NCI-H69 (cell line): Measurements from ENCODE around the gene PDE4D.
A peak's percentile ranks its signal among the peaks of the same experiment; 100 is the strongest.

Source experiments
- DNase-seq: peaks from one replicate; lab custom pipeline; 2025; lab: John Stamatoyannopoulos, UW

PDE4D gene

DNA sequence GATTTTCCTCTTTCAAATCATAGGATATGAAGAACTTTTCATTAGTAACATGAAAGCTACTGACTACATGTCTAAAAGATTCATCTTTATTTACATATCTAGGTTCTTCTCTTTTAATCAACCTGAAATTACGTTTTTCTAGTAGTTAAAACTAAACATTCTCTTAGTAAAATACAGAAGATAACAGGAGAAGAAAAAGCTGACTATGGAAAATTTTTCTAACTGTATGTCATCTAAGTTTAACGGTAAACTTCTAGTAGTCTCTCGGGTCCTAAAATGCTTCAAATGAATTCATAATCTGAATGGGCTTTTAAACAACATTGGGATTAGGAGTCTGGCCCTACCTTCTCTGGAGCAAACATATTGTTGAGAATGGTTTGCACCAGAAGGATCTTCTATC is 151.9 kb downstream of the PDE4D start:
- DNase-seq = no peak

DNA sequence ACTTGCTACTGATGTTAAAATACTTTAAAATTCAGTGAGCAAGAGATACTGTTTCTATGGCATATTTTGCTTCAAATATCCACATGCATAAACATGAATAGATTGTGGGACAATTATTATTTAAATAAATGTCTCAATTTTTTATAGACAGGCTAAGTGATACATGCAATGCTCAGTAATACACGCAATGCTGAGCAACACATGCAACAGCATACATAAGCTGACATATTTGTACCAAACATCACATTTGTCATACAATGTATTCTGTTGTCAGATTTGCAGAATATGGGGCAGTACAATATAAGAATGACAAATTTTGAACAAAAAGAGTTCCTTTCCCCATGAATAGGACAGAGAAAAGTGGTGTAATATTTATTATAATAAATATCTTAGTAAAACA is 155.5 kb downstream of the PDE4D start:
- DNase-seq = no peak

DNA sequence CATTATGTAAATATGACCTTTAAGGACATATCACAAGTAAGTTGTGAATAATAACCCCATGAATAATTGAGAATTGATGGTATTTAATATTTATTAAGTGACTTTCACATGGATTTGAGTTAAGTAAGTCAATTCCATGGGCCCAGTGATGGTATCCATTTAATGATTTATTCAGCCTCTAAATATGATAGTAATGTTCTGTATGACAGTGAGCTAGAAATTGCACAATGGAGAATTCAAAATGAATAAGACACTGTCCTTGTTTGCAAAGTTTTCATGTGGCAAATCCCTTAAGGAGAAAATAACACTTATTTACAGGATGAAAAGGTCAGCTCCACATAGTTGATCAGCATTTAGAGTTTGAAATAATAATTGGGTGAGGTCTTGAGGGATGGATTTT is 160.7 kb downstream of the PDE4D start:
- no peak for DNase-seq

DNA sequence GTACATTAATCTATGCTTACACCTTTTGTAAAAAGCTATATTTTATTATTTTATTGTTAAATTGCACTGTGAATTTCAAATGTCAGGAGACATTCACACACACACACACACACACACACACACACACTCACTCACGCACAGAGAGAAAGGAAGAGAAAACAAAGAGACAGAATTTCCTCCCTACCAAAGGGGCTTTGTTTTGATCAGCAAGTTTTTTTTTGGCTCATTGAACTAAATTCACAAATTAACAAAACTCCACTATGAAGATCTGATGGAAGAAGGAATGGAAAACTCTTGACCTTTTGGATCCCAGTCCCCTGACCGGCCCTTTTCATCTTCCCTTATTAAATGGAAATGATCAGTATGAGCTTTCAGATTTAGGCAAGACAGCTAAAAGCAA is 161.2 kb downstream of the PDE4D start:
- DNase-seq = peak; percentile 35

DNA sequence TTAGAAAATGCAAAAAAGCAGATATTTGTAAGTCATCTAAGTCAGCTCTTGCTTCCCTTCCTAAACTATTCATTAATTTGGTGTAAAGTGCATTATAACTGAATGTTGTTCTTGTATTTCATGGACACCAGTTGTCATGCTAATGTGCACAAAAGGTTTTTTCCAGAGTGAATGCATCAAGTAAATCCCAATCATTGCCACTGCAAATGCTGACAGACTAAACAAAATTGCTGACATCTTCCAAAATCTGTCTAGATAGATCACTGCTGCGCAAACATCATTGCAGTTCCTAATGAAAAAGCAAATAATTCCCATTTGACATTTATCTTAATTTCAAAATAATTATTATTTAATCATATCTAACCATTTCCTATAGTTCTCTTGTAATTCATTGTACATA is 161.7 kb downstream of the PDE4D start:
- no peak for DNase-seq

DNA sequence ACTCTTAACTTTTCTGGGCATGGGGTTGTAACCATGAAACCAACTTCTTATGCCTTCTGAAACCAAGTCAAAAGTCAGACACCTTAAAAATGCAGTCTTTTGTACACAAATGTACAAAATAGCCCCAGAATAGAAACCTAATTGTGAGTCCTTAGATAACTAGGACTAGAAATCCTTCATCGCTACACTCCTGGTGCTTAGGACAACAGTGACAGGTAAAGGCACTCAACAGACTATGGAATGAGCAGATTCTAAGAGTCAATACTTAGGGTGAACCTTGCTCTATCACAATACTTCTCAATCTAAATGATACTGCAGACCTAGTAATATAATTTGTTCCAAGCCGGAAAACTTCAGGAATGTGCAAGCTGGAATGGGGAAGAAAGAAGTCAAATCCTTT is 163.7 kb downstream of the PDE4D start:
- no peak for DNase-seq

DNA sequence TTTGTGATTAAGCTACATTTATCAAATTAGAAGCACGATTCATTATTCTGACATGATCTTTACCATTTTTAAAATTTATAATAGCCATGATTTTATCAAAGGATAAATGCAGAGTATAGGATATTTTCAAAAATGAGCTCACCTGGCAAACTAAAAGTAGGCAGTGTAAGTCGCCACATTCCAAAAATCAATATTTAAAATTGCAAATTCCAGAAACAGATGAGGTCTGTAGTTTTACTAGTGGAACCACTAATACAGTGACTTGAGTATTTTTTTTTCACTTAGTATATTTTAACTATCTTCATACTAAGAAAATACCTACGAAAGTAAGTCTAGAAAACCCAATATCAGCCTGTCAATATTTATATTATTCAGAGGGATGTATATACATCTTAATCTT is 164.2 kb downstream of the PDE4D start:
- DNase-seq = no peak

DNA sequence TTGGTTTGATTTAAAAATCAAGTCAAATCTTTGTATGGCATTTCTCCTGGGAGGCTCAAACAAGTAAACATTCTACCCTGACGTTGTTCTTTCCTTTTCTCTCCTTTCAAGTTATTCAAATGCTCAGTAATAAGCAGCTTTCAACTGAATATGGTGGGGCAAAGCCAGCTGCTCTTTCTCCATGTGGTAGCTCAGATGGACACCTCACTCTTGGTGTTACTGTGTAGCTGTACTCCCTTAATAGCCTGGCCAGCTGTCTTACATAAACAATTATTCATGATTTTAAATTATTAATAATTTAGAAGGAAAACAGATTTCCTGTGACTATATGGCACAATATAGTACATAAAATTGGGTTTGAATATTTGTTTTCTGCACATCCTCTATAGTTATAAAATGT is 165.2 kb downstream of the PDE4D start:
- DNase-seq = peak; percentile 78

DNA sequence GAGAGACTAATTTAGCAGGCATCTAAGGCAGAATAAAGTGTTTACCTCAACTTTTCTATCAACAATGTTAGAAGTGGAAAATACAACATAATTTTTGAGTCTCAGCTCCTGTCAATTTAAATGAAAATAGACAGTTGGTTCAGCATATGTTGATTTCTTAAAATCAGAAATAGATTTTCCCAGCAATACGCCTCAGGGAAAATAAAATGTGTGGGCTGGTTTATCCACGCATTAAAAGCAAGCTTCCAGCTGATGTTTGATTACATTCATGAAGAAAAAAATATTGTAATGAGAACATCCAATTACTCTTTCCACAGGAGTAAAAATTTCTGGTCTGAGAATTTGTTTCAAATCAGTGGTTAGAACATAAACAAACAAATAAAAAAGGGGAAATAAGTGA is 166.3 kb downstream of the PDE4D start:
- DNase-seq = no peak

DNA sequence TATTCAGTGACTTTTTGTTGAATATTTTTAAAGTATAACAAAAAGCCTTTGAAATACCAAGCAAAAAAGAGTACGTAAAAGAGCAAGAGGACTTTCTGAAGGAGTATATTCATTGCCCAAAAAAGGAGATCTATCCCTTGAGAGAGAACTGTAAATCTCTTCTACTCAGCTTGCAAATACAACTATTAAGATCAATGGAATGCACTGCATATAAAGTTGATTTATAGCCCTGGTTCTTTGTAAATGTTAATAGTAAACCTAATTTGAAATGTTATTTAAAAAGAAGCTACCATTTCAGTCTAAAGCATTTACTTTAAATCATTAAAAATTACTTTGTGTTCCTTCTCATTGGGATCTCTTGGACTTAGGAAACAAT is 168.1 kb downstream of the PDE4D start:
- DNase-seq = peak; percentile 16

DNA sequence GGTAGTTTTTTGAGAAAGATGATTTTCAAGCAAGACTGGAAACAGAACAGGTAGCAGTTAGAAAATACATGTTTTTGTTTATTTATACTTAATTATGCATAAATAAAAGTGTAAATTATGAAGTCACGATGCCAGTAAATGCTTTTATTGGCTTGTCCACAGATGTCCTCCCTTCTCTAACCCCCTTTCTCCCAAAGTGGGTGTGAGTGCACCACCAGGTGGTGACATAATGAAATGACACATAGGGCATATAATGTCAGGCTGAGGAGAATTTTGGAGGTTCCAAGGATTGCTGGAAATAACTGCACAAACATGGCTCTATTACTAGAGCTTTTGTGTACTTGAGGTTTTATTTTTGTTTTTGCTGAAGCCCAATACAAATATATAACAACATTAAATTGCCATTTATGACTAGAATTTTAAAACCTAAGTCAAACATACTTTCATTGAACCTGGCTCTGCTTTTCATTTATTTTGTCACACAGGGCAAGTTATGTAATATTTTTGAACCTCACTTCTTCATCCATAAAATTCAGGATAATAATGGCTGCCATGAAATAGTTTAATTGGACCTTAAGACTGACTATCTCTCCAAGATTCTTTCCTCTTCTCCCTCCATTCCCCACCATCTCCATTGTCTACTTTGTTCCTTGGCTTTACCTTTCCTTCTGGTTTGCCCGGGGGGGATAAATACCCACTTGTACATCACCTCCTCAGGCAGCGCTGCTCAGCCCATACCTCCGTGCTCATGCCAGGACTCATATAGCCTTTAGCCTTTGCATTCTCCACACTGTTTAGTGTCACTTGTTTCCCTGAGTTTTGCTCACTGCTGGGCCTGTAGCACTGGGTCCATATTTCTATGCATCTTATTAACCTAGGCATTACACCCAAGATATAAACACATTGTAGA is 168.8 kb downstream of the PDE4D start:
- DNase-seq = peak; percentile 89

DNA sequence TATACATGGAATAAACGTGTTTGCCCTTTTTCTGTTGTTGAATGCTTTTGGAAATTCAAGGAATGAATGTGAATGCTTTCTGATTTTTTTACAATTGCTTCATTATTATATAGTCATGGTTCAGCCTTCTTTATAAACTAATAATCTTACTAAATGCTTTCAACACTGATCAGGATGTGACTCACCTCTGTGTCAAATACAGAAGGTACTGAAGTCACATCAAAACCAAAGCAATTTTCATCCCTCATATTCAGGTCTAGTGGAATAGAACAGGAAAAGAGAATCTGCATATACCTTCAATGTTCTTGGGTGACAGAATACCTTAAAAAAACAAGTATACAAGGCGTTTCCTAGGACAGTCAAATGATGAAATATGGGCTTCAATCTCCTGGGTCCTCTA is 170.7 kb downstream of the PDE4D start:
- DNase-seq = peak; percentile 13

DNA sequence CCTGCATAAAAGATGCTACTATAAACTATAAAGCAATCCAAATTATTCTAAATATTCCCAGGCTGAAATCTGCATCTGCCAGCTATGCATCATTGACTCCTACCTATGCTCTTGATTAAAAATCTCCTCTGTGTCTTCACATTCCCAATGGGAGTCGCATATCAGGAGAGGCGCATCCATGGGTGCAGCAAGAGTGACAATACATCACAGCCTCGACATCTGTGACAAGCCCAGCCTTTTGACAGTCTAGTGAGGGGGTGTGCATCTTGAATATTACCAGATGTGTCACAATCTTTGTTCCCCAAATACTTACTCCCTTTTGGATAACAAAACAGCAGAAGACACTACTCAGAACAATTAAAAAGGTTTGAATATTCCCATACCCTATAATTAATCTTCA is 171.8 kb downstream of the PDE4D start:
- DNase-seq = peak; percentile 33

DNA sequence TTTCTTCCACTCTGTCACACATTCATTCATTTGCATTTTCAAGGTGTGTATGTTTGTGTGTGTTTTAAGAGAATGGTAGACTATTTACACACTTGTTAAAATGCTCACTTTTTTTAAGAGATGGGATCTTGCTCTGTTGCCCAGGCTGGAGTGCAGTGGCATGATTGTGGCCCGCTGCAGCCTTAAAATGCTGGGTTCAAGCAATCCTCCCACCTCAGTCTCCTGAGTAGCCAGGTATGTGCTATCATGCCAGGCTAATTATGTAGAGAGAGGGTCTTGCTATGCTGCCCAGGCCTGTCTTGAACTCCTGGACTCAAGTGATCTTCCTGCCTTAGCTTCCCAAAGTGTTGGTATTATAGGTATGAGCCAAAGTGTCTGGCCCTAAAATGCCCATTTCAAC is 173.5 kb downstream of the PDE4D start:
- no peak for DNase-seq

DNA sequence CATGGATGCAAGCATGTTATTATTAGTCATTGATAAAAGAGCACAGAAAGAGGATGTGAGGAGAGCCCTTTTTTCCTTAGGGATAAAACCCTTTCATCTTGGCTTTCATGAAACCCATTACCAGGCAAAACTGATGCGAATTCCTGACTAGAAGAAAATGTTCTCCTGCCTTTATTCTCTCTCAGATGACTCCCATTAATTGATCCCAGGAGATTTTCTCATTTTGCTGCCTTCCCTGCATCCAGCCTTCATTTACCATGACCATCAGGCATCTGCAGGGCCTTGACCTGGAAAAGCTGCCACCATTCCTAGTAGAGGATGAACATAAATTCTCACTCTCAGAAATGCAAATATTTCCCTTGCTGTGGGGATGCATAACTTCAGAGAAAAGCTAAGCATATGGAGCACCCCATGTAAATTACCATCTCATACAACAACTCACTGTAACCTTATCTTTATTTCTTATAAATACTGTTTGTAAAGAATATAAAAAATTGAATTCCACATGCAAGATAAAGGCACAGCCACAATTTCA is 176.5 kb downstream of the PDE4D start:
- DNase-seq = no peak

DNA sequence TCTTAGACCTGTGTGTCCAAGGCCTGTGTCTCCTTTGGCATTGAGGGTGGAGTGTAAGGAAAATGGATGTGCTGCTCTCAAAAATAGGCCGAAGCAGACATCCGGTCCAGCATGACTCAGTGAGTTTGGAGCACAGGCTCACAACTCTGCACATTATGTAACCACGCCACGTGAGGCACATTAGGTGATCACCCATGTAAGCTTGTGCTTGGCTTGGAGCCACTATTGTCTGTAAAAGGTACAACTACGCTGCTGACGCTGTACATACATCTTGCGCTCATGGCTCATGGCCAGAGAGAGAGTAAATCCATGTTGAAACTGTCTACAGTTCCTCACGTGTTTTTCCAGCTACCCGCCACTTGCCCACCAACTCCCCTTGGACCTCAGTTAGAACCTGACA is 177.5 kb downstream of the PDE4D start:
- DNase-seq = no peak

DNA sequence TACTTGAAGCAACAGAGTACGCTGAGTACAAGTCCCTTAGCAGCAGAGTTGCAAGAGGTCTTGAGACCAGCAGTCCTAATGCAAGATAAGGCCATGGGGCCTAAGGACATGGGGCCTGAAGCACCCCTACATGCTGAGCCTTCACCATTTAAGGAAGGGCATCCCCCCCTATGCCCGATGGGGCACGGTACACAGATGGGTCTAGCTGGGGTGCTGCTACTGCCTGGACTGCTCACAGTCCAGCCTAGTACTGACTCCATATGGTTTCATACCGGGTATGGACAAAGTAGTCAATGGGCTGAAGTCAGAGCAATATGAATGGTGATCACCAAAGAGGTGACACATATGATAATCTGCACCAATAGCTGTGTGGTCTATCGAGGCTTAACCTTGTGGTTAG is 178.3 kb downstream of the PDE4D start:
- no peak for DNase-seq

DNA sequence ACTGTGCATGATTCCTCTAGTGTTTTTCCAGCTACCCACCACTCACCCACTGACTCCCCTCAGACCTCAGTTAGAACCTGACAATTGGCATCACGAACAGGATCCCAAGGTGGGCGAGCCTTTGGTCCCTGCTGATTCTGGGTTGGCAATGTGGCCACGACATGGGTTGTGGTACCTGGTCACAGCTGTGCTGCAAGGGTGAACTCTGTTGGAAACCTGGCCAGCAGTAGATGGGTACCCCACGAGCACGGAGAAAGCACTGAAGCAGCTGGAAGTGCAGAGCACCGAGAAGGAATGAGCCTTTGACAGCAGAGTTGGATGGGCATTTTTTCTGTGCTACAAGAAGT is 180.1 kb downstream of the PDE4D start:
- no peak for DNase-seq

DNA sequence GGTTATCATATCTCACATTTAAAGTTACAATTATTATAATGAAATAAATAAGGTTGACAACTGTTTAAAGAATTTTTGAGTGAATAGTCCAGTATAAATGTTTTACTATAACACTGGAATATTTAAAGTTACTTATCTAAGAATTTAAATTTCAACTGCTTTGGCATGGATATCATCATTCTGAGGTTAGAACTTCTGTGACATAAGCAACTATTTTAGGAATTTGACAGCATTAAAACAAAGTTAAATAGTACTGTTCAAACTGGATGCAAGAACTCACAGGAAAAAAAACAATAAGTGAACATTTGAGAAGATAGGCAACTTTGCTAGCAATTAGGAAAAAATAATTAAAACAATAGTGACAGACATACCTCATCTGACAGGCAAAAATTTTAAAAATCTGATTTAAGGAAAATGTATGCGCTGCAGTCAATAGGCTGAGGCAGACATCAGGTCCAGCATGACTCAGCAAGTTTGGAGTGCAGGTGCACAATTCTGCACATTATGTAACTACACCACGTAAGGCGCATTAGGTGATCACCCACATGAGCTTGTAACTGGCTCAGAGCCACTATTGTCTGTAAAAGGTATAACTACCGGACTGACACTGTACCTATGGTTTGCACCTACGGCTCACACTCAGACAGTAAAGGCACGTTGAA is 180.6 kb downstream of the PDE4D start:
- peak; percentile 54 for DNase-seq

DNA sequence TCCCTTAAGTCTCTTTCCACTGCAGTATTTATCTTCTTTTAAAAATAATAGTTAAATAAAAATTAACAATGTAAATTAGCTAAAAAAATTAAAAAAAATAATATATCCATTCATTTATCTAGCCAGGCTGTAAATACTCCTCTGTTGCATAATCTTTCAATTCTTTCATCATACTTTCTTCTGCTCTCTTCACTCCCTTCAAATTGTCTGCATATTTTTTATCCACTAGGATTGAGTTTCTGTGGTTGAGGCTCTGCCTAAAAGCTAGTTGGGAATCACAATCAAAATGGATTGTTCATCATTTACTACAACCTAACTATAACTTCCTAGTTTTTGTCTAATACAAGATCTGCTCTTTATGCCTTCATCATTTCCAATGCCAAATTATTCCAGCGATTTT is 182.2 kb downstream of the PDE4D start:
- no peak for DNase-seq

DNA sequence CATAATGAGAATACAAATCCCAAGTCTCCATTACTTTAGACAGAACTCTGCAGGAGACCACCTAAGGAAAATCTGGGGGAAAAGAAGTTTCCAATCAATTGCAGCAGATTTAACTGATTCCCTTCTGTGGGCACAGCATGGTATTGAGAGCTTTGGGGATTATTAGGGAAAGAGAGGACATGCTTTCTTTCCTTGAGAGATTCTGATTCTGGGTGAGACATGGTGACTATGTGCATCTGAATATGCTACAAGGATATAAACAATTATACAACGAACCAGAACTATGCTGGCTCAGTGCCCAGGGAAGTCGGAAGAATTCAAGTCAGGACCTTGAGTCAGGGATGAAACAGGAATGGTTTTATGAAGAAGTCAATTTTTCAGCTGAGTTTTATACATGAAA is 183.7 kb downstream of the PDE4D start:
- peak; percentile 76 for DNase-seq

DNA sequence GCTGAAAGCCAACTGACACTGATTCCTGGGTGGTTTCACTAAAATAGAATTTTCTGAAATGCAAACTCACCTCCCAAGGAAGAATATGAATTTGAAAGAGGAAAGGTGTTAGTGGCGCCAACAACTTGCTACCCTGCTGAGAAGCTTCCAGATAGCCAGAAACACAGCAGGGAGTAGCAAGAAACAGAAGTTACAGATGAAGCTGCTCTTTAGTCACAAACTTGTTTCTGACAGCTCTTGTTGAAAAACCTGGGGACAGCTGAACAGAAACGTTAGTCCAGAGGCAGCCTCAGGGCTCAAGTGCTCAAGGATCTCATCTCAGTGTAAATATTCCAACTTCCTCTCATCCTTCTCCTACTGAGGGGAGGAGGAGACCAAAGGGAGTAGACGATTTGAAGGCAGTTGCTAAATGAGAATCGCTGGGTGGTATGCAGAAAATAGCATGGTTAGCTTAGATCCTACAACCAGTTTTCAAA is 184.1 kb downstream of the PDE4D start:
- DNase-seq = peak; percentile 90

DNA sequence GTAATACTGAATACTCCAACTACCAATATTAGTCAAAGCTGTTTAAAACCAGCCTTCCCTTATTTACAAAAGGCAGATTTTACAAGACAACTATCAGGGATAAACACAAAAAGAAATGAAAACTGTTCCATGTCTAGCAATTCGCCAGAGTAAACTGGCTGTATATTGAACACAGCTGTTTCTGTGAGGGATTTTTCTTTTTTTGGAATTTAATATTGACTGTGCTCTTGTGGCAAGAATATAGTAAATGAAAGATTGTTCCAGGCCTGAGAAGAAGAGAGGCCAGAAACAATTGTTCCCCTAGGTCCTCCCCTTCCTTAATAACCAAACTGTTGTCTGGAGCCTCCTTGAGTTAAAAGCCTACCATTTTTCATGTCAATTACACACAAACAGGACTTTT is 188.6 kb downstream of the PDE4D start:
- DNase-seq = peak; percentile 41
